Adipocyte (in vitro differentiated cells): ENCODE results near the gene EFNA5.

Source experiments
- DNase-seq: peaks from one replicate; pipeline ENCODE4 v3.0.0-alpha.2; 2015; ENCODE audit warnings: low read depth
- H3K27me3 ChIP-seq: replicated peaks from 2 replicates; pipeline ENCODE4 v1.7.0; 2013; ENCODE audit warnings: mild to moderate bottlenecking, low read length, moderate library complexity; ENCODE audit not compliant: control insufficient read depth, insufficient read depth
- H3K36me3 ChIP-seq: 2 replicates; pipeline ENCODE4 v1.7.0; 2013; ENCODE audit warnings: low read length, mild to moderate bottlenecking, moderate library complexity; ENCODE audit not compliant: control insufficient read depth, insufficient read depth, severe bottlenecking
- H3K4me1 ChIP-seq: 2 replicates; pipeline ENCODE4 v1.7.0; 2013; ENCODE audit warnings: mild to moderate bottlenecking, low read length, moderate library complexity; ENCODE audit not compliant: control insufficient read depth, insufficient read depth
- H3K4me3 ChIP-seq: 2 replicates; pipeline ENCODE4 v1.7.0; 2013; ENCODE audit warnings: mild to moderate bottlenecking, low read length, moderate library complexity
- H3K9ac ChIP-seq: 2 replicates; pipeline ENCODE4 v1.7.0; 2013; ENCODE audit warnings: mild to moderate bottlenecking, low read length, moderate library complexity
- H3K9me3 ChIP-seq: 2 replicates; pipeline ENCODE4 v1.7.0; 2013; ENCODE audit warnings: mild to moderate bottlenecking, low read length, moderate library complexity; ENCODE audit not compliant: control insufficient read depth

The EFNA5 gene

DNA sequence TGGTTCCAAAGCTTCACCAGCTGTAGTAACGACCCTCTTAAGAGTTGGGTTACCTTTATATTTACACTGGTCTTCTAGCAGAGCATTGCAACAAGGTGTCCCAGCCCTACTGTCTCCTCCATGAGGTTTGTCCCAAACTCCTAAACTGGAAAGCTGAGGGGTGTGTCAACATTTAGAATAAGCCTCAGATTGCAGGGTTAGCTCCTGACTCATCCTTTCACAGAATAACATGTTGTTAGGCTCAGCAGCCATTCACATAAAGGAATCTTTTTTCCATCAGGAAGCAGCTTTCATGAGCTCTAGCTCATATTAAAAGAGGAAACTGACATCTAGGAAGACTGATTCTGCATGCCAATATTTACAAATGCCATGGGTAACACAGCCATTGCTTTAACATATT is 238.7 kb downstream of the EFNA5 start:
- peak overlapping the region; percentile 4 for H3K9ac ChIP-seq
- H3K27me3 ChIP-seq = no peaks in the 10 kb centered on the region
- peaks cover 19% of the 10 kb centered on the region for H3K4me1 ChIP-seq
- DNase-seq = peak; percentile 66
- H3K36me3 ChIP-seq = no peaks in the 10 kb centered on the region
- H3K4me3 ChIP-seq = peak overlapping the region; percentile 69
- no peaks in the 10 kb centered on the region for H3K9me3 ChIP-seq

DNA sequence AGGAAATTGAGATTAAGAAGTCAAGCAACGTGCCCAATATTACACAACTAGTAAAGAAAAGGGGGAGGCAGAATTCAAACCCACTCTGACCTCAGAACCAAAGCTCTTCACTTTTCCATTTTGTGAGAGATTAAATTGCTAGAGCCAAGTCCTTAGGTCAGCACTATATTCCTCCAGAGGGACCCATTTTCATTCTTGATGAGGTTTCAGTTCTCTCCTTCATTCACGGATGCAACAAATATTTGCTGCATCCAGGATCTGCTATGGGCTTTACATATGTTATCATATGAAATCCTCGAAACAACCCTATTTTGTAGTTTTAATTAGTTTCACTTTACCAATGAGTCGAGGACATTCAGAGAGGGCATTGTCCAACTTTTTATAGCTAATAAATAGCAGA is 239.2 kb downstream of the EFNA5 start:
- no peaks in the 10 kb centered on the region for H3K27me3 ChIP-seq
- peaks cover 19% of the 10 kb centered on the region for H3K4me1 ChIP-seq
- H3K4me3 ChIP-seq = peak overlapping the region; percentile 69
- H3K36me3 ChIP-seq = no peaks in the 10 kb centered on the region
- H3K9me3 ChIP-seq = no peaks in the 10 kb centered on the region
- H3K9ac ChIP-seq = peak overlapping the region; percentile 4
- DNase-seq = no peak

DNA sequence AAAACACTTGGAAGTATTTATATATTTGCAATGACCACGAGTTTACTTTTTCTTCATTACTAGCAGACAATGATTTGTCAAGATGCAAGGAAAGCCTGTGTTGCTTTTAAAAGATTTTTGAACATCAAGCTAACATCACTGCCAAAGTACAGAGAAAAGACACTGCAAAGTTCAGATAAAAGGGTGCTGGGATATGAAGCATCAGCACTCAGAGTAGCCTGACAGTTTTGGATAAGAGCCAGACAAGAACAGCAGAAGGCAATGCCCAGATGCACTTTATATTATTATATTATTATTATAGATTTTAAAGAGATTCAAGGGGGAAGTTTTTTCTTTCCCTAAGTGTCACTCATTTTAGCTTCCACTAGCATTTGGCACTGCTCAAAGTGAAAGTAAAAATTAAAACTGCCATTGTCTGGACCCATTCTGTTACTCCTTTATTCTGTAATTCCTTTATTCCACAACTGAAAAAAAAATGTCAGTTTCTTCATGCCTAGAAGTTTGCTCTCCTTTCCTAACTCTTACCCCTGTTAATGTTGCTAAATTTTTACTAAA is 240.6 kb downstream of the EFNA5 start:
- H3K9ac ChIP-seq = peak overlapping the region; percentile 16
- peaks cover 32% of the 10 kb centered on the region for H3K4me1 ChIP-seq
- no peaks in the 10 kb centered on the region for H3K36me3 ChIP-seq
- no peaks in the 10 kb centered on the region for H3K27me3 ChIP-seq
- H3K4me3 ChIP-seq = peak overlapping the region; percentile 65
- H3K9me3 ChIP-seq = no peaks in the 10 kb centered on the region
- peak; percentile 52 for DNase-seq

DNA sequence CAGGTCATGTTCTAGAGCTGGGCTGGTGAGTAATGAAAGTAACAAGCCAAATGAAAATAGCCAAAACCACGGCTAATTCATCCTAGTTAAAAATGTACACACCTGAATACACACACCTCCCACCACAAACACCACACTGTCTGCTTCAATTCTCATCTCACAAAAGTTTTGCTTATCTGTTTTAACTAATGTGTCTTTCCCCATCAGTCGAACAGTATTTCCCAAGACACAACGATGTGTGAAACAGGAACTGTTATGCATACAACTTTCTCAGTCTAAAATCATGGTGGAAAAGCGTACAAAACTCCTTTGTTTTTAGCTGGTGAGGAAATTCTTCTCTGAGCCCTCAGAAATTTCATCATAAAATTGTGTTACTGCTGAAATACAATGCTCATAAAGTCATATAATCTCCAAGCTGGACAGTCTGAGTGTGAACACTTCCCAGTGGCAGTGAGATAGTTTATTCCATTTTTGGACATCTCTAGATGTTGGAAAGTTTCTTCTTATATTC is 242.4 kb downstream of the EFNA5 start:
- H3K9me3 ChIP-seq = no peaks in the 10 kb centered on the region
- H3K27me3 ChIP-seq = no peaks in the 10 kb centered on the region
- H3K4me1 ChIP-seq = peaks cover 49% of the 10 kb centered on the region
- no peaks in the 10 kb centered on the region for H3K36me3 ChIP-seq
- no peak overlapping the region for H3K4me3 ChIP-seq
- DNase-seq = peak; percentile 12
- H3K9ac ChIP-seq = no peak overlapping the region

DNA sequence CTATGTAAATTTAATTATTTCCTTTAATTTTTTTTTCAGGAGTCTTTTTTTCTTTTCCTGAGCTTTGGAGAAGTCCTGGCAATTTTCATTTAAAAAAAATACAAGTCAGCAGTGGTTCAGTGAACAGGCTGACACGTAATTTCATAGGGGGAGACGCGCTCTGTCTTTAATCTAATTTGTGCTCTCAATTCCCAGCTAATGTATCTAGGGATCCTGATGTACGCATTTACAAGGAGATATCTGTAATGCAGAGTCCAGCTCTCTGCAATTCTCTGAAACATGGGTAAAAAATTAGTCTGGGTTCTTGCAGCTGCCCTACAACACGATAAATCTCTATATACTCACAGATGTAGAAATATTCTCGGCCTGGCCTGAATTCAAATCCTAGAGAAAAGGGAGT is 243.9 kb downstream of the EFNA5 start:
- no peaks in the 10 kb centered on the region for H3K9me3 ChIP-seq
- H3K27me3 ChIP-seq = no peaks in the 10 kb centered on the region
- peaks cover 44% of the 10 kb centered on the region for H3K4me1 ChIP-seq
- no peaks in the 10 kb centered on the region for H3K36me3 ChIP-seq
- DNase-seq = no peak
- no peak overlapping the region for H3K4me3 ChIP-seq
- no peak overlapping the region for H3K9ac ChIP-seq

DNA sequence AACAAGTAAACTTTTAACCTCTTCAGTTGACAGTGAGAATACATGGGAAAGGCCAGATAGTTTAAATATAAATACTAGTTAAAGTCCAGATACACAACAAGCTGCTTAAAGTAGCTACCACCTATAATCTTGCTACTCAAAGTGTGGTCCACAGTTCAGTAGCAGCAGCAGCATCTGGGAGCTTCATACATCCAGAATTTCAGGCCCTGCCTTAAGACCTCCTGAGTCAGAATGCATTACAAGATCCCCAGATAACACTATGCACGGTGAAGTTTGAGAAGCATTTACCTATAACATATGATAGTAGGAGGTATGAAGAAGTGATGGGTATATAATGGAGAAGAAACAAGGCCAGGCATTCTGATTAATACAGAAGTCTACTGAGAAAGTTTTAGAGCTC is 244.5 kb downstream of the EFNA5 start:
- Histone ChIP-seq H3K4me1 (peaks cover 37% of the 10 kb centered on the region), H3K36me3 (no peaks in the 10 kb centered on the region), H3K4me3 (peak overlapping the region; percentile 10), H3K9me3 (no peaks in the 10 kb centered on the region), H3K9ac (no peak overlapping the region), H3K27me3 (no peaks in the 10 kb centered on the region)
- peak; percentile 12 for DNase-seq

DNA sequence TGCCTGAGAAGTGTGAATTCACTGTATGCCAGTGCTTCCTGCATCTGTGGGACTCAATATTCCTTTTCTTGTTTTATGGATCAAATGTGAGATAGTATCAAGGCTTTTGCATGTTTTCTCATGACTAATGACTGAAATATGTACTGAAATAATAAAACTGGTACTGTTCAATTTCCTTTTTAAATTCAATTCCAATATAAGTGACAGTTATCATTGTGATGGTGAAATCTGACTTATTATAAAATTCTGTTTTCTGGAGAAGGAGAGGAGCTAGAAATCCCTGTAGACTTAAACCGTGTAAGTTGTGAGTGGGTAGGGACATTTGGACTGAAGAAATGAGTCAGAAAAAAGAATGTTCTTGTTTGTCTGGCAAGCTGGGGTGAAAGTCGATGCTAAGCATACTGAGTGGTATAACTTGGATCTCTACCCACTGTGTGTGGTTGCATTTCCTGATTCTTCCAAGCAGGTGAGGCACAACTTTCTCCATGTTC is 245.2 kb downstream of the EFNA5 start:
- Histone ChIP-seq H3K4me1 (peaks cover 35% of the 10 kb centered on the region), H3K36me3 (no peaks in the 10 kb centered on the region), H3K9ac (peak overlapping the region; percentile 36), H3K9me3 (no peaks in the 10 kb centered on the region), H3K4me3 (peak overlapping the region; percentile 10), H3K27me3 (no peaks in the 10 kb centered on the region)
- peak; percentile 89 for DNase-seq

DNA sequence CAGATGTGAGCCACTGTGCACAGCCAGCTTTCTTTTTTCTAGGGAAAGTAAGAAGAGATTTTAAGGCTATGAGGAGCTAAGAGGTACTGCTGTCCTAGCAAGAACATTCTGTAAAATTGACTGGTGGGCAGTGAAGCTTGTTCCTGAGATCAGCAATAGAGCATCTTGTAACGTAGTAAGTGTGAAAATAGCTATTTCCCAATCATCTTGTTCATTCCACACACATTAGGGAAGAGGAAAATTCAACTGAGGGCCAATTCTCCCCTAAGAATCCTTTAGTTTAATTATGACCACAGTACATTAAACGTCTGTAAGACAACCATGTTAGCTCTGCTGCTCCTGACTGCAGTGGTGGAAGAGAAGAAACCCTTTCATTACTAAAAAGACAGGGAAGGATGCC is 246.2 kb downstream of the EFNA5 start:
- H3K9ac ChIP-seq = no peak overlapping the region

DNA sequence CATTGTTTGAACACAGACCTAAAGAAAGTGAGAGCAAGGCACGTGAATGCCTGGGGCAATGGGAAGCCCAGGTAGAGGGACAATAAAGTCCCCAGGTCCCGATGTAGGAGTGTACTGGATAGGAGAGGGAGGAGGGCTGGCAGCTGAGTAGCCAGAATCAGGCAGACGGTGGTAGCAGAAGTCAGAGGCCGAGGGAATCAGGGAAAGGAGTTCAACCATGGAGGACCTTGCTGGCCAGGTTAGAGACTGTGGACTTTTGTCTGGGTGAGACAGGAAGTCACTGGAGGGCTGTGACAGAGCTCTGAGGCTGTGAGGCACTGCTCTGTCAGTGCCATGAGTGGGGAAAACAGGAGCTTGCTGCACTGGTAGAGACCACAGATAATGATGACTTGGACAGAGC is 248.2 kb downstream of the EFNA5 start:
- H3K36me3 ChIP-seq = no peaks in the 10 kb centered on the region

More for the DNA sequence above, 246.2 kb downstream of the EFNA5 start:
- H3K27me3 ChIP-seq = no peaks in the 10 kb centered on the region
- H3K36me3 ChIP-seq = no peaks in the 10 kb centered on the region
- peak overlapping the region; percentile 30 for H3K4me3 ChIP-seq
- H3K4me1 ChIP-seq = peaks cover 31% of the 10 kb centered on the region
- no peaks in the 10 kb centered on the region for H3K9me3 ChIP-seq
- peak; percentile 40 for DNase-seq

DNA sequence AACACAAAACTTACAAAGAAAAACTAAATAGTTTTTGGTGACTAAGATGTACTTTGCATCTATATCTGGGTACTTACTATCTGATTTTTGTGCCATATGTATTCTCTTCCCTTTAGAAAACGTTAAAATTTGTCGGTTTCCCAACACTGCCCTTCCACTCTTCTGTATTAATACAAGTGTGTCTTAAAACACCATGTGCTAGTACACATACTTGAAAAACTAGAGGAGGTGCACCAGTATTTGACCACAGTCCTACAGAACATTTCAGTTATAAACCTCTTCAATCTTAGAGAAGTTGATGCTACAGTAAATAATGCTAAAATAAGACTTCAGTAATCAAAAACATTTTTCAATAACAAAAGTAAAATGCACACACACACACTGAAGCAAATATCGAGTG is 251.2 kb downstream of the EFNA5 start:
- Histone ChIP-seq H3K27me3 (no peaks in the 10 kb centered on the region), H3K36me3 (no peaks in the 10 kb centered on the region), H3K4me3 (no peak overlapping the region), H3K9ac (no peak overlapping the region), H3K9me3 (no peaks in the 10 kb centered on the region), H3K4me1 (peaks cover 15% of the 10 kb centered on the region)
- DNase-seq = no peak

More for the DNA sequence above, 248.2 kb downstream of the EFNA5 start:
- Histone ChIP-seq H3K9me3 (no peaks in the 10 kb centered on the region), H3K4me1 (peaks cover 34% of the 10 kb centered on the region), H3K27me3 (no peaks in the 10 kb centered on the region), H3K4me3 (no peak overlapping the region), H3K9ac (no peak overlapping the region)
- DNase-seq = no peak

DNA sequence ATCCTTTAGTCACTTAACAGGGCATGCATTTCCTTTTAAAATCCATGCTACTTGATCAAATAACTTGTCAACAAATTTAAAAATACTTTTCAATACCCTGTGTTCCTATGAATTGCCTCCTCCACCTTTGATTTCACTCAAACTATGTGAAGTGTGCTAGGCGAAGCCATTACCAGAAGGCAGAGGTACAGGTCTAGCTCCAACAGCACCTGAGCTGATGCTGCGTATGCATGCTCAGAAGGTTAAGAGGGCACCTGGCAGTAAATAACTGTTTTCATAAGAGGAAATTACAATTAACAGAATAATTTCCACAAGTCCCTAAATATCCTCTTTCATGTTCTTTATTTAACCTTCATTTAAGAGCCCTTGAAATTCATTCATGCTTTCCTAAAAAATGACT is 251.8 kb downstream of the EFNA5 start:
- peaks cover 10% of the 10 kb centered on the region for H3K4me1 ChIP-seq
- no peak for DNase-seq
- H3K4me3 ChIP-seq = no peak overlapping the region
- H3K36me3 ChIP-seq = no peaks in the 10 kb centered on the region
- H3K9me3 ChIP-seq = no peaks in the 10 kb centered on the region
- no peaks in the 10 kb centered on the region for H3K27me3 ChIP-seq
- H3K9ac ChIP-seq = no peak overlapping the region

DNA sequence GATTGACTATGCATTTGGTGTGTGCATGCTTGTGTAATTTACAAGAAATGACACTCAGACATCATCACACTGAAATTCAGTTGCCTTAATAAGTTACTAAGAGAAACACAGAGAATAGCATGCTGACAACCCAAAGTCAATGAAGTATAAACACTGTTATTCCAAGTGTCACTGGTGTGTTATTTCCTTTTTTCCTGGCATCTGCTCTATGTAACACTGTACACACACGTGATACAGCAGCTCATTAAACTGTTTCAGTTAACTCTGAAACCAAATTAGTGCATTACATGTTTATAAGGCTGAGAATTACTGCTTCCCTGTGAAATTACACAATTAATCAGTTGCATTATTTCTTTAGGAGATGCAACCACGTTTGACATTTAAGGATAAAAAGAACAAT is 252.7 kb downstream of the EFNA5 start:
- DNase-seq = no peak
- Histone ChIP-seq H3K36me3 (no peaks in the 10 kb centered on the region), H3K9me3 (no peaks in the 10 kb centered on the region), H3K27me3 (no peaks in the 10 kb centered on the region), H3K4me1 (peaks cover 3% of the 10 kb centered on the region), H3K9ac (no peak overlapping the region), H3K4me3 (no peak overlapping the region)
